Astrocyte (in vitro differentiated cells and primary cell): ENCODE results near the gene BHLHE40. TPM values are rescaled to one million over a fixed set of nuclear protein-coding genes. Genes with fewer than 3 reads are reported as not detected.

Source experiments
- DNase-seq: peaks from one replicate; pipeline ENCODE4 v3.0.0-alpha.2; 2010; ENCODE audit warnings: low read depth
- FAIRE-seq: peaks from 2 replicates; lab custom pipeline; 2011; peaks lifted over from hg19 to GRCh38; lab: Jason Lieb, UNC
- H2AFZ ChIP-seq: 2 replicates; pipeline ENCODE4 v1.6.0; 2012; ENCODE audit warnings: low read depth, low read length, inconsistent platforms
- H3K27ac ChIP-seq: 2 replicates; pipeline ENCODE4 v1.5.1; 2011; ENCODE audit warnings: low read depth, low read length, inconsistent platforms
- H3K27me3 ChIP-seq: 2 replicates; pipeline ENCODE4 v1.6.0; 2011; ENCODE audit warnings: low read length, inconsistent platforms; ENCODE audit not compliant: insufficient read depth
- H3K36me3 ChIP-seq: 2 replicates; pipeline ENCODE4 v1.5.1; 2011; ENCODE audit warnings: low read length, inconsistent platforms; ENCODE audit not compliant: insufficient read depth
- H3K4me1 ChIP-seq: 2 replicates; pipeline ENCODE4 v1.5.1; 2011; ENCODE audit warnings: low read length, inconsistent platforms; ENCODE audit not compliant: insufficient read depth
- H3K4me2 ChIP-seq: 2 replicates; pipeline ENCODE4 v1.6.0; 2012; ENCODE audit warnings: low read length, inconsistent platforms
- H3K4me3 ChIP-seq: 2 replicates; pipeline ENCODE4 v1.5.1; 2011; ENCODE audit warnings: low read depth, mild to moderate bottlenecking, low read length, inconsistent platforms; ENCODE audit not compliant: insufficient read depth
- H3K79me2 ChIP-seq: 2 replicates; pipeline ENCODE4 v1.6.0; 2012; ENCODE audit warnings: mild to moderate bottlenecking, low read length, inconsistent platforms; ENCODE audit not compliant: insufficient read depth
- H3K9ac ChIP-seq: 2 replicates; pipeline ENCODE4 v1.6.0; 2012; ENCODE audit warnings: mild to moderate bottlenecking, low read length, inconsistent platforms
- H3K9me3 ChIP-seq: 2 replicates; pipeline ENCODE4 v1.5.1; 2012; ENCODE audit warnings: low read depth, mild to moderate bottlenecking, low read length, inconsistent platforms; ENCODE audit not compliant: insufficient read depth
- H4K20me1 ChIP-seq: 2 replicates; pipeline ENCODE4 v1.6.0; 2012; ENCODE audit warnings: low read length, inconsistent platforms; ENCODE audit not compliant: insufficient read depth
- H3K27ac Mint-ChIP-seq: one replicate; pipeline ENCODE4 v1.8.0; 2021; ENCODE audit warnings: mild to moderate bottlenecking, mixed read lengths; ENCODE audit not compliant: unreplicated experiment
- H3K27me3 Mint-ChIP-seq: one replicate; pipeline ENCODE4 v1.8.0; 2021; ENCODE audit warnings: low read depth, mixed read lengths; ENCODE audit not compliant: unreplicated experiment
- H3K36me3 Mint-ChIP-seq: one replicate; pipeline ENCODE4 v1.8.0; 2021; ENCODE audit warnings: low read depth, mixed read lengths; ENCODE audit not compliant: unreplicated experiment
- H3K4me1 Mint-ChIP-seq: one replicate; pipeline ENCODE4 v1.8.0; 2021; ENCODE audit warnings: low read depth, mixed read lengths; ENCODE audit not compliant: unreplicated experiment
- H3K4me3 Mint-ChIP-seq: one replicate; pipeline ENCODE4 v1.8.0; 2021; ENCODE audit warnings: mild to moderate bottlenecking, moderate library complexity, mixed read lengths; ENCODE audit not compliant: unreplicated experiment
- H3K9me3 Mint-ChIP-seq: one replicate; pipeline ENCODE4 v1.8.0; 2021; ENCODE audit warnings: mild to moderate bottlenecking, mixed read lengths; ENCODE audit not compliant: unreplicated experiment
- EZH2 ChIP-seq: IDR thresholded peaks from 2 replicates; pipeline ENCODE4 v1.6.1; 2012; ENCODE audit warnings: mild to moderate bottlenecking, low read length, inconsistent platforms; ENCODE audit not compliant: insufficient read depth
- total RNA-seq: library from RNA; stranded (reverse); gene quantifications from 2 replicates; pipeline ENCODE4 v1.2.1, GENCODE V29; 2021
- TF ChIP-seq, protein P1 (sequence below): IDR thresholded peaks from 2 replicates; pipeline ENCODE4 v1.5.1; 2011; ENCODE audit warnings: low read depth, mild to moderate bottlenecking, inconsistent platforms, low read length, moderate library complexity; ENCODE audit not compliant: insufficient read depth

Gene BHLHE40
- total RNA-seq, 1 donor from 2014 or later, result 156 TPM

- peak overlapping the region; percentile 99 for H3K9ac ChIP-seq
- peaks cover 28% of the 10 kb centered on the region for H3K36me3 ChIP-seq
- no peak overlapping the region for H2AFZ ChIP-seq
- H3K79me2 ChIP-seq, result peaks cover 53% of the 10 kb centered on the region
- Mint-ChIP-seq H3K4me3 (peak overlapping the region; percentile 96), H3K36me3 (peaks cover 40% of the 10 kb centered on the region), H3K27me3 (no peaks in the 10 kb centered on the region), H3K9me3 (no peaks in the 10 kb centered on the region), H3K27ac (peak overlapping the region; percentile 99), H3K4me1 (peaks cover 41% of the 10 kb centered on the region)
- no peak for FAIRE-seq
- peak overlapping the region; percentile 86 for H3K27ac ChIP-seq
- TF ChIP-seq EZH2, result no peak
- TF ChIP-seq, protein P1, sequence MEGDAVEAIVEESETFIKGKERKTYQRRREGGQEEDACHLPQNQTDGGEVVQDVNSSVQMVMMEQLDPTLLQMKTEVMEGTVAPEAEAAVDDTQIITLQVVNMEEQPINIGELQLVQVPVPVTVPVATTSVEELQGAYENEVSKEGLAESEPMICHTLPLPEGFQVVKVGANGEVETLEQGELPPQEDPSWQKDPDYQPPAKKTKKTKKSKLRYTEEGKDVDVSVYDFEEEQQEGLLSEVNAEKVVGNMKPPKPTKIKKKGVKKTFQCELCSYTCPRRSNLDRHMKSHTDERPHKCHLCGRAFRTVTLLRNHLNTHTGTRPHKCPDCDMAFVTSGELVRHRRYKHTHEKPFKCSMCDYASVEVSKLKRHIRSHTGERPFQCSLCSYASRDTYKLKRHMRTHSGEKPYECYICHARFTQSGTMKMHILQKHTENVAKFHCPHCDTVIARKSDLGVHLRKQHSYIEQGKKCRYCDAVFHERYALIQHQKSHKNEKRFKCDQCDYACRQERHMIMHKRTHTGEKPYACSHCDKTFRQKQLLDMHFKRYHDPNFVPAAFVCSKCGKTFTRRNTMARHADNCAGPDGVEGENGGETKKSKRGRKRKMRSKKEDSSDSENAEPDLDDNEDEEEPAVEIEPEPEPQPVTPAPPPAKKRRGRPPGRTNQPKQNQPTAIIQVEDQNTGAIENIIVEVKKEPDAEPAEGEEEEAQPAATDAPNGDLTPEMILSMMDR, result peak; percentile 50
- H3K27me3 ChIP-seq, result no peaks in the 10 kb centered on the region
- H3K4me2 ChIP-seq, result peak overlapping the region; percentile 86
- H3K4me1 ChIP-seq, result peaks cover 58% of the 10 kb centered on the region
- H4K20me1 ChIP-seq, result peaks cover 35% of the 10 kb centered on the region
- peak overlapping the region; percentile 96 for H3K4me3 ChIP-seq
- H3K9me3 ChIP-seq, result no peaks in the 10 kb centered on the region
- peak; percentile 80 for DNase-seq
These were observed 2.6 kb downstream of the BHLHE40 start for GRCh38 chr3:4981665-4982494.

GRCh38 chr3:4982773-4983738, 3.8 kb downstream of the BHLHE40 start:
- DNase-seq, result no peak
- peak overlapping the region; percentile 86 for H3K4me2 ChIP-seq
- H2AFZ ChIP-seq, result no peak overlapping the region
- H3K27ac ChIP-seq, result peak overlapping the region; percentile 86
- H3K9ac ChIP-seq, result peak overlapping the region; percentile 99
- no peaks in the 10 kb centered on the region for H3K9me3 ChIP-seq
- peaks cover 51% of the 10 kb centered on the region for H3K4me1 ChIP-seq
- peaks cover 53% of the 10 kb centered on the region for H3K79me2 ChIP-seq
- Mint-ChIP-seq H3K4me3 (peak overlapping the region; percentile 96), H3K27ac (peak overlapping the region; percentile 99), H3K9me3 (no peaks in the 10 kb centered on the region), H3K36me3 (peaks cover 40% of the 10 kb centered on the region), H3K27me3 (no peaks in the 10 kb centered on the region), H3K4me1 (peaks cover 38% of the 10 kb centered on the region)
- peaks cover 35% of the 10 kb centered on the region for H4K20me1 ChIP-seq
- H3K27me3 ChIP-seq, result no peaks in the 10 kb centered on the region
- H3K36me3 ChIP-seq, result peaks cover 28% of the 10 kb centered on the region
- TF ChIP-seq, protein P1, result no peak
- TF ChIP-seq EZH2, result no peak
- no peak for FAIRE-seq
- H3K4me3 ChIP-seq, result peak overlapping the region; percentile 96
